ENCODE results near the gene RUSF1.
"Not testable (repeated sequence)": the region's sequence is repeated elsewhere in the genome, so short reads cannot be mapped to it uniquely, and the experiment has no call there.

Gene RUSF1

DNA sequence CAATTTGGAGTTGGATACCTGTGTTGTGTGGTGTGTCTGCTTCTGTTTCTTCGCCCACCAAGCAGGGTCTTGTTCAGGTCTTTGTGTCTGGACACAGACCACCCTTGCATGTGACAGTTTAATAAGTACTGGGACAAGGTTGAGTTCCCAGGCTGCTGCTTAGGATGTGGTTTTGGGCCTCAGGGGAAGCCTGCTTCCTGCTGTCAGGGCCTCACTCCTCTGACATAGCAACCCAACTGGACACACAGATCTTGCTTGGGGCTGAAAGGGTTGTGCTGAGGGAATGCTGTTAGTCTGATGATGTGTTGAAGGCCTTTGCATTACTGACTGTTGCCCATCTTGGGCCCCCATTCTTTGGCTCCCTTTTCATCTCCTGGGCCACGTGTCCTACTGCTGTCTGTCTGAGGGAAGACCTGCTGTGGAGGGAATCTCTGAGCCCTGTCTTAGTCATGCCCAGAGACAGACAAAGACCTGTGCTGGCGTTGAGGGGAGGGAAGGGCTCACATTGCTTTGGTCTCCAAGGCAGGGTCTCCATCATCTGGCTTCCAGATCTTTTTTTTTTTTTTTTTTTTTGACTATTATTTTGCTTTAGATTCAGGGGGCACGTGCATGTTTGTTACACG, 40.9 kb downstream of the RUSF1 start:
- no peak for DNase-seq

DNA sequence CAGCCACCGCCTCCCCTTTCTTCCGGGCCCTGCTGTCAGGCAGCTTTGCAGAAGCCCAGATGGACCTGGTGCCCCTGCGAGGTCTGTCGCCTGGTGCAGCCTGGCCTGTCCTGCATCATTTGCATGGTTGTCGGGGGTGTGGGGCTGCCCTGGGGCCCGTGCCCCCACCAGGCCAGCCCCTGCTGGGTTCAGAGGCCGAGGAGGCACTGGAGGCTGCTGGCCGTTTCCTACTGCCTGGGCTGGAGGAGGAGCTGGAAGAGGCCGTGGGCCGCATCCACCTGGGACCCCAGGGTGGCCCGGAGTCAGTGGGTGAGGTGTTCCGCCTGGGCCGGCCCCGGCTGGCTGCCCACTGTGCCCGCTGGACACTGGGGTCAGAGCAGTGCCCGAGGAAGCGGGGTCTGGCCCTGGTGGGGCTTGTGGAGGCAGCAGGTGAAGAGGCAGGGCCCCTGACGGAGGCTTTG, 41.8 kb downstream of the RUSF1 start:
- no peak for DNase-seq

DNA sequence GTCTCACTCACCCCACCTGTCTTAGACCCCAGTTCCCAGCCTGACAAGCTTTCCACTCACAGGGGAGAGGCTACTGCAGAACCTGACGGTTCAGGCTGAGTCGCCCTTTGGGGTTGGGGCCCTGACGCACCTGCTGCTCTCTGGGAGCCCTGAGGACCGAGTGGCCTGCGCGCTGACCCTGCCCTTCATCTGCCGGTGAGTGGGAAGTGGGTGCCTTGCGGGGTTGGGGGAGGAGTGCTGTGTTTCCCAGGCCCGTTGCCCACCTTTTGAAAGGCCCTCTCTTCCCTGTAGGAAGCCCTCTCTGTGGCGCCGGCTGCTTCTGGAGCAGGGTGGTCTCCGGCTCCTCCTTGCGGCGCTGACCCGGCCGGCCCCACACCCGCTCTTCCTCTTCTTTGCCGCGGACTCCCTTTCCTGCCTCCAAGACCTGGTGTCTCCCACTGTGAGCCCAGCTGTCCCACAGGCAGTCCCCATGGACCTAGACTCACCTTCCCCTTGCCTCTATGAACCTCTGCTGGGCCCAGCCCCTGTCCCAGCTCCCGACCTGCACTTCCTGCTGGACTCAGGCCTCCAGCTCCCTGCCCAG, 42.3 kb downstream of the RUSF1 start:
- no peak for DNase-seq

DNA sequence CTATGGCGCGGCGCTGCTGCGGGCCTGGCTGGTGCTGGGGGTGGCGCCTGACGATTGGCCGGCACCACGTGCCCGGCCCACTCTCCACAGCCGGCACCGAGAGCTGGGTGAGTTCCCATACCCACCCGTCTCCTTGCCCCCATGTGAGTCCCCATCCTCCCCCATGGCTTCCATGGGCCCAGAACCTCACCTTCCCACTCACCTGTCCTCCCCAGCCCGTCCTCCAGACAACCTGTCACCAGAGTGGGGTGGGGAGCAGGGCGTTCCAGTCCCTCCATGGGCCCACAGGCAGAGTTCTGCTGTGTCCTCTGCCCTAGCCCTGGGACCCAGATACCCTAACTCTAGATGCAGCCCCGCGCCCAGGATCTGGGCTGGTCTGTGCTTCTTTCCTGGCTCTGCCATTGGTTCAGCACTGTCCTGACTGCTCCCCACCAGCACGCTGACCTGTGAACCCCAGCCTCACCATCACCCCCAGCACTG, 43.4 kb downstream of the RUSF1 start:
- DNase-seq = no peak

DNA sequence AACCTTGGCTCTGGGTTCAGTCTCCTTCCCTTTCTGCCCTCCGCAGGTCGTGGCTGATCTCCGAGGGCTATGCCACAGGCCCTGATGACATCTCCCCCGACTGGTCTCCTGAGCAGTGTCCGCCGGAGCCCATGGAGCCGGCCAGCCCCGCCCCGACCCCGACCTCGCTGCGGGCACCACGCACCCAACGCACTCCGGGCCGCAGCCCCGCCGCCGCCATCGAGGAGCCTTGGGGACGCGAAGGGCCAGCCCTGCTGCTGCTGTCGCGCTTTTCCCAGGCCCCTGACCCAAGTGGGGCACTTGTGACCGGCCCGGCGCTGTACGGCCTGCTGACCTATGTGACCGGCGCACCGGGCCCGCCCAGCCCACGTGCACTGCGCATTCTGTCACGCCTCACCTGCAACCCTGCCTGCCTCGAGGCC, 43.8 kb downstream of the RUSF1 start:
- no peak for DNase-seq

DNA sequence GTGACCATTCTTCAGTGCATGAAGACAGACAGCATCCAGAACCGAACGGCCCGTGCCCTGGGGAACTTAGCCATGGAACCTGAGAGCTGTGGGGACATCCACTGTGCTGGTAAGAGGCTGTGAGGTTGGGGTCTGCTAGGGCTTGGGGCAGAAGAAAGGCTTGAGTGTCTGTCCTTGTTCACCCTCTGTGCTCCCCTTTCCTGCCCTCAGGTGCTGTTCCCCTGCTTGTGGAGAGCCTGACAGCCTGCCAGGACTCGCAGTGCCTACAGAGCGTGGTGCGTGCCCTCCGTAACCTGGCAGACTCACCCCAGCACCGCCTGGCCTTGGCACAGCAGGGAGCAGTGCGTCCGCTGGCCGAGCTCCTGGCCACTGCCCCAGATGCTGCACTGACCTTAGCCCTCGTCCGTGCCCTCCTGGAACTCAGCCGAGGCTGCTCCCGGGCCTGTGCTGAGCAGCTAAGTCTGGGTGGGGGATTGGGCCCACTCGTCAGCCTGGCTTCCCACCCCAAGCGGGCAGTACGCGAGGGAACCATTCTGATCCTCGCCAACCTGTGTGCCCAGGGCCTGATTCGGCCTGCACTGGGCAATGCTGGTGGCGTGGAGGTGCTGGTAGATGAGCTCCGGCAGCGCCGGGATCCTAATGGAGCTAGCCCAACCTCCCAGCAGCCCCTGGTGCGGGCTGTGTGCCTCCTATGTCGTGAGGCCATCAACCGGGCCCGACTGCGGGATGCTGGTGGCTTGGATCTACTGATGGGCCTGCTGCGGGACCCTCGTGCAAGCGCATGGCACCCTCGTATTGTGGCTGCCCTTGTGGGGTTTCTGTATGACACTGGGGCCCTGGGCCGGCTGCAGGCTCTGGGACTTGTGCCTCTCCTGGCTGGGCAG, 46.0 kb downstream of the RUSF1 start:
- no peak for DNase-seq

DNA sequence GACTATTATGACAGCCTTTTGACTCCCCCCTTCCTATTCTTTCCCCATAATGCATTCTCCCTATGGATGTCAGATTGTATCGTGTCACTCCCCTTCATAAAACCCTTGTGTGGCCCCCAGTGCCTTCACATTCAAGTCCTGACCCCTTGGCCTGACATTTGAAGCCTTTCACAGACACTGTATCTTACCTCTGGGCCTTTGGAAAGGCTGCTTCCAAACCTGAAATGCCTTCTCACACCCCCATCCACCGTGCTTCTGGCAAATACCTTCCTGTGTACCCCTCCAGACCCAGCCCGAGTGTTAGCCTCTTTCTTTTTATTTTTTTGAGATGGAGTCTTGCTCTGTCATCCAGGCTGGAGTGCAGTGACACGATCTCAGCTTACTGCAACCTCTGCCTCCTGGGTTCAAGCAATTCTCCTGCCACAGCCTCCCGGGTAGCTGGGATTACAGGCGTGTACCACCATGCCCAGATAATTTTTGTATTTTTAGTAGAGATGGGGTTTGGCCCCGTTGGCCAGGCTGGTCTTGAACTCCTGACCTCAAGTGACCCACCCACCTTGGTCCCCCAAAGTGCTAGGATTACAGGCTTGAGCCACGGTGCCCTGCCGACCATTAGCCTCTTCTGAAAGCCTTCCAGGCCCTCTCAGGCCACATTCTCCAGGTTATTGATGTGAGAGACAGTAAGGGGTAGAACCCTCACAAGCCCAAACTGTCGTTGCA, 46.8 kb downstream of the RUSF1 start:
- no peak for DNase-seq

DNA sequence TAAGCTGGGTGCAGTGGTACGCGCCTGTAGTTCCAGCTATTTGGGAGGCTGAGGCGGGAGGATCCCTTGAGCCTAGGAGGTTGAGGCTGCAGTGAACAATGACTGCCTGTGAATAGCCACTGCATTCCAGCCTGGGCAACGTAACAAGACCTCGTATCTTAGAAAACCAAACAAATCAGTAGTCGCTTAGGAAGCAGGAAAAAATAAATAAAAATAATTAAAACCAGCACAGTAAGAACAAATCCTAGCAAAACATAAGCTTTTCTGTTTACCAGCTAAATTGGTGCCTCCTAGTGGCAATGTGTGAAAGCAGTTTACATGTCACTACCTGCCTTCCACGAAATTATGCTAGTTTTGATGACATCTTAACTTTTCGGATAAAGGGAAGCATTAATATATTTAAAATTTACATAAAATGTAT, 47.6 kb downstream of the RUSF1 start:
- DNase-seq = no peak

DNA sequence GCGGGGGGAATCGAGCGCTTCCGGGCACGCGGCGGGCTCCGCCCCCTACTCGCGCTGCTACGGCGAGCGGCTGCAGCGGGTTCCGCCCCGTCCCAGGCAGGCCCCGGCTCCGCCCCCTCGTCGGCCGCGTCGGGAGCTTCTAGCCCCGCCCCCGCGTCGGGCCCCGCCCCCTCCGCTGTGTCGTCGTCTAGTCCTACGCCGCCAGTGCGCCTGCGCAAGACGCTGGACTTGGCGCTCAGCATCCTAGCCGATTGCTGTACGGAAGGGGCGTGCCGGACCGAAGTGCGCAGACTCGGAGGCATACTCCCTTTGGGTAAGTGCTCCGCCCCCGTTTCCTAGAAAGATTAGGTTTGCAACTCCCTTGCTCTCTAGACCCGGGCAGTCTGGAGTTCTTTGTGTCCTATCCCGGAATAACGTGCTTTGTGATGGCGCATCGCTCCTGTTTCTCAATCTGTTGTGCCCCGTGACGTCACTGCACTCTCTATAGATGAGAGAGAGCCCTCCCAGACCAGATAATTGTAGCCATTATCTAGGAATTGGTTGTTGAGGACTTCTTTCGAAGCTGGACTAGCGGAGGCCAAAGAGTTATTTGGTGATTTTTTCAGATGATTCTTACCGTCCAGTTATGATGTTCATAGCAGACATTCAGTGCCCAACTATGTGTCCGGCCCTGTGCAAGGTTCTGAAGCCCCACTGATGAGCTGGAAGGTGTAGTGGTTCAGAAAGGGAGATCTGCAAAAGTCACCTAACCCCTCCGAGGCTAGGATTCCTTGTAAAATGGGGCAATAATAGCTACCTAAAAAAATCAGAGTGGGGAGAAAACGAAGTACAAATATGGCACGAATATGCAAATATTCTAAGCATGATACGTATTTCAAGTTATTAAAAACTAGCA, 48.3 kb downstream of the RUSF1 start:
- peak; percentile 100 for DNase-seq

DNA sequence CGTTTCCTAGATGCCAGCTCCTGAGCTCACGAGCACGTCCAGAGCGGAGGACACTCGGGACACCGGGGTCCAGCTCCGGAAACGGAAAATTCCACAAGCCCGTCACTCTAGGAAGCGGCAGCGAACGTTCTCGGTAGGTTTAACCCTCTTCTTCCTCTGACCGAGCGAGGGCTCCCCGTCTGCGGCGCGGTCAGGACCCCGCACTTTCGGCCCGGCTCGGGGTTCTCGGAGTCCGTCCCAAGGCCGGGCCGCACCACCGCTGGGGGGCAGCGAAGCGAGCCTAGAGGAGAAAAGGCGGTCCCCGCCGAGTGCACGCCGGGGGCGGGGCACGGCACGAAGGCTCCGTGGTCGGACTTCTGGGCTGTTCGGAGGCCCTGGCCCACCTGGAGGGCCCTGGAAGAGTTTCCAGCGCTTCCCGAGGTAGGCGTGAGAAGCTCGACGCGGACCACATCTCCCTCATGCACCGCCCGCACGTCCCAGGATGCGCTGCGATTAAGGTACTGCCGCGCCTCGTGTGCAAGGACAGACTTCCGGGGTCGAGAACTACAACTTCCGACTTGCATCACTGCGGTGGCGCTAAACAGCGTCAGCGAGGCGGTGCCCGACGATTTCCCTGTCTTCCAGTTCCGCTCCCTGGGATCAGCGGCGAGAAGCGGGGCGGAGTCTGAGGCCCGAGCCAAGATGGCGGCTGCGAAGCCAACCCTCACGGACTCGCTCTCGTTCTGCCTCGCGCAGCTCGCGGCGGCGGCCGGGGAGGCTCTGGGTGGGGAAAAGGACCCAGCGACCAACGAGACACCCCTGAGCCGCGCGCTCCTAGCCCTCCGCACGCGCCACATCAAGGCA, 49.1 kb downstream of the RUSF1 start, which contains the start of gene ARMC5:
Gene ARMC5, plus strand, starts transcription at position 658 of the 843 bp plus-strand sequence. Its CDS starts 24 bp downstream, at position 682.
- peak; percentile 96 for DNase-seq

DNA sequence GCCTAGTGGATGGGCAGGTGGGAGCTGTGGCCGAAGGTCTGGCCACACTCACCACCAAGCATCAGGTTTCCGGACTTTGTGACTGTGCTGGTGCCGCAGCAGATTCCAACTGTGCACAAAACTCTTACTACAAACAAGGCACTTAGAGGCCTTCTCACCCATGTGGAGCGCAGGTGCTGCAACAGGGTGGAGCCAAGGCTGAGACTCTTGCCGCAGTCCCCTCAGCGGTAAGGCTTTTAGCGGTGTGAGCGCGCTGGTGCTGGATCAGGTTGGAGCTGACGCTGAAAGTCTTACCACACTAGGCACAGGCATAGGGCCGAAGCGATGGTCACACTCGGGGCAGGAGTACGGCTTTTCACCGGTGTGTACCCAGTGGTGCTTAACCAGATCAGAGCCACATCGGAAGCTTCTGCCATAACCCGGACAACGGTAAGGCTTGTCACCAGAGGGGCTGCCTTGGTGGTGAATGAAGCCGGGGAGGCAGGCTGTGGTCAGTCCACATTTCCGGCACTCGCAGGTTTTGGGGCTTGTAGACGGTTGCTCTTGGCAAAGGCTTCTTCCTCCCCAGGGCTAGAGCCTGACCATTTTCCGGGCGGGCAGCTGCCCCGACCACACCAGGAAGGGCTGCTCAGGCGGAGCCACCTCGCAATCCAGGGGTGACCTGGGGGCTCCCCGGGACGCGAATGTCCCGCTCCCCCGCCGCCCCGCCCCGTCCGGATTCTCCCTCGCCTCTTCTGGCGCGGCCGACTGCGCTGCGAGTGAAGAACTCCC, 49.9 kb downstream of the RUSF1 start:
- DNase-seq = peak; percentile 53

DNA sequence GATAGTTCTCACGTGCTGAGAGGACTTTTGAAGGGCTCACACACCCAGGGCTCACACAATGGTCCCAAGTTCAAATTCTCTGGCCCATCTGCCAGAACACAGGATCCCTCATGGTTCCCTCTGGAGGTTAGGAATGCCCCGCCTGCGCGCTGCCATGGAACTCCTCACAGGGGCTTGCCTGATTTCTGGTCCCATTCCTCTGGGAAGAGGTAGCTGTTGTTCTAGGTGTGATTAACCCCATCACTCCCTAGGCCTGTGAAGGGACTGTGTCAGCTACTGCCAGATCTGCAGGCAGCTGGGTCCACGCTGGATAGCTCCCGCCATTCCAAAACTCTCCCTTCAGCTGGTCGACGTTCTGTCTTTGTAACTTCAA, 51.2 kb downstream of the RUSF1 start:
- DNase-seq = no peak

DNA sequence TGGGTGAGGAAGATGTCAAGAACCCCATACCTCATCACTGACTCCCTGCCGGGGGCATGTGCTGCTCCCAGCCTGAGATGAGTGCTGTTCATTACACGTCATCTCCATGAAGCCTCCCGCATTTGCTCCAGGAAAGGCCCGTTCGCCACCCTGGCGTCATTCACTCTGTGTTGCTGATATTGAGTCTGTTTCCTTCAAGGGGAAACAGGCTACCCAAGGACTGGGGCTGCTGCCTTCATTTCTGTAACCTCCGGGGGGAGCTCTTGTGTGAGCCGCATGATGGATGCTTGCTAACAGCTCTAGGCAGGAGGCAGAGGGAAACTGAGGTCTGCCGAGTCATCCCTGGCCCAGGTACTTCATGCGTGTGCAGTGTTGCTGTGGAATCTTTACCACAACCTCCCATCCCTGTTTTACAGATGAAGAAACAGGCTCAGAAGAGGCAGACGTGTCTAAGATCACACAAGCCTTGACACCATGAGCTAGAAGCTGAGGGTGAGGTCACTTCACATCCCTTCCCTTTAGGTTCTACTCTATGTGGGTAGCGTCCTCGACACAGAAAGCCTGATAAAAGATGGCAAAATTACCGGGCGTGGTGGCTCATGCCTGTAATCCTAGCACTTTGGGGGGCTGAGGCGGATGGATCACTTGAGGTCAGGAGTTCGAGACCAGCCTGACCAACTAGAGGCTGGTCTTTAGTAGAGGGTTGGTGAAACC, 52.4 kb downstream of the RUSF1 start:
- no peak for DNase-seq

DNA sequence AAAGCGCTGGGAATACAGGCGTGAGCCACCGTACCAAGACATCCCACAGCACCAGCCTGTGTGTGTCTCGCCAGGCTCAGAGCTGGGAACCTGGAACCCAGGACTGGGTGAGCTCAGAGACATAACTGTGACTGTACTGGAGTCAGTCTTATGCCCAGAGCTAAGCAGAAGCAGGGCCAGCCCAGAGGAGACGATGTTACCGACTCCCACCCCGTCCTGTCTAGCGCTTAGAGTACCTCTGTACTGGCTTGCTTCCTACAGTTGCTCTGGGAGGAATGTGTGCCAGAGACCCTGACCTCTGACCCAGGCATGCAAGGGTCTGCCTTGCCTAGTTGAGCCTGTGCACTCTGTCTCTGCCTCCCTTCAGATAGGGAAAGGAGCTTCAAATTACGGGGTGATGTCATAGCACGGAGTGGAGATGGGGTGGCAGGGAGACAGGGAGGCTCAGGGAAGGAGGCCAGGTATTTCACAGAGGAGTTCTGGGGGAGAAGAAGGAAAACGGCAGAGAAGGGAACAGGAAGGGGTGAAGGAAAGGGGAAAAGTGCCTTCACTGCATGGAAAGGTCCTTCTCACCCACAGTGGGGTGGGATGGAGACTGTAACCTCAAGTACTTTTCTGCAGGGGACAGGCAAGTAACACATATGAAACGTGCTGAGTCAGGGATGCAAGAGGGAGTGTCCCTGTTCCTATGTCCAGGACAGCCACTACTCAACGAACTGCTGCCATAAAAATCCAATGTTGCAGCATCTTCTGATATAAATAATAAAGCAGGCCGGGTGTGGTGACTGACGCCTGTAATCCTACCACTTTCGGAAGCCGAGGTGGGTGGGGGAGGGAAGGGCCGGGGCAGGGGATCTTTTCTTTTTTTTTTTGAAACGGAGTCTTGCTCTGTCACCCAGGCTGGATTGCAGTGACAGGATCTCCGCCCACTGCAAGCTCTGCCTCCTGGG, 54.7 kb downstream of the RUSF1 start:
- no peak for DNase-seq

DNA sequence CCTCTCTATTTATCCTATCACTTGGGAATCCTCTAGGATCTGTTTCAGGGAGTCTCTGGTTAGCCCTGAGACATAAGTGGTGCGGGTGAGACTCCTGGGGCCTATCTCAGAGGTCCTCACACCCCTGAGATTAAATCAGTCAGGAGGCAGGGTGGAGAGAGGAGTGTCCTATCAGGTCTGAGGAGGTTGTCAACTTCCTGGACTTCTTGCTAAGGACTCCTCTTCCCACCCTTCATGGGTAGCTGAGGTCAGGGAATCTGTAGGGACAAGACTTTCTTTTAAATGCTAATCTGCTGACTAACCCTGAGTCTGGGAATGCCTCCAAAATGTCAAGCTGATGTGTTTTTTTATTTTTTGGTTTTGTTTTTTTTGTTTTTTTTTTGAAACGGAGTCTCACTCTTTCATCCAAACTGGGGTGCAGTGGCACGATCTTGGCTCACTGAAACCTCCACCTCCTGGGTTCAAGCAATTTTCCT, 55.5 kb downstream of the RUSF1 start:
- DNase-seq = no peak

DNA sequence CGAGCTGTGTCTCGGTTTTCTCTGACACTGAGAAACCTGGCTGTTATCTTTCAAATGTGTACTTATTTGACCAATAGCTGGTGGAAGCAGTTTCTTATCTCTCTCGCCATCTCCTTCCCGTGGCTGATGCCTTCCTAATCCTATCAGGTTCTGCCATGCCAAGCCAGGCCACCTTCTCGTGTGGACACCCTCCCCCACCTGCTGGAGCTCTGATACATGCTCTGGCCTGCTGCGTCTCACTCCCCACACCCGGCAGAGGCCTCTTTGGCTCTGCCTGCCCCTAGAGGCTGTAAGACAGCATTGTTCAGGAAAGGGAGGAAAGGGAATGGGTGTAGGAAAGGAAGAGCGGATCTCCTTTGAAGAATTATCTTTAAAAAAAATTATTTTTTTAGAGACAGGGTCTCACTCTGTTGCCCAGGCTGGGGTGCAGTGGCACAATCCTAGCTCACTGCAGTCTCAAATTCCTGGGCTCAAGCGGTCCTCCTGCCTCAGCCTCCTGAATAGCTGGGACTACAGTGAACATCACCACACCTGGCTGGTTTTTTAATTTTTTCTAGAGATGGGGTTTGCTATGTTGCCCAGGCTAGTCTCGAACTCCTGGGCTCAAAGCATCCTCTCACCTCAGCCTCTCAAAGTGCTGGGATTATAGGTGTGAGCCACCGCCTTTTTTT, 56.4 kb downstream of the RUSF1 start:
- no peak for DNase-seq

DNA sequence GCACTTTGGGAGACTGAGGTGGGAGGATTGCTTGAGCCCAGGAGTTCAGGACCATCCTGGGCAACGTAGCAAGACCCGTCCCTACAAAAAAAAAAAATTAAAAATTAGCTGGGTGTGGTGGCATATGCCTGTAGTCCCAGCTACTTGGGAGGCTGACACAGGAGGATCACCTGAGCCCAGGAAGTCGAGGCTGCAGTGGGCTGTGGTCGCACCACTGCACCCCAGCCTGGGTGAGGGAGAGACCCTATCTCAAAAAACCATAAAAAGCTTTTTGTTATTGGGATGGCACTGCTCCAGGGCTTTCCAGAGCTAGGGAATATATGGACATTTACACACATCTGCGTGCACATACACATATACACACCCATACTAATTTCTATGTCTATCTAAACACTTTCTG, 57.0 kb downstream of the RUSF1 start:
- DNase-seq = no peak

DNA sequence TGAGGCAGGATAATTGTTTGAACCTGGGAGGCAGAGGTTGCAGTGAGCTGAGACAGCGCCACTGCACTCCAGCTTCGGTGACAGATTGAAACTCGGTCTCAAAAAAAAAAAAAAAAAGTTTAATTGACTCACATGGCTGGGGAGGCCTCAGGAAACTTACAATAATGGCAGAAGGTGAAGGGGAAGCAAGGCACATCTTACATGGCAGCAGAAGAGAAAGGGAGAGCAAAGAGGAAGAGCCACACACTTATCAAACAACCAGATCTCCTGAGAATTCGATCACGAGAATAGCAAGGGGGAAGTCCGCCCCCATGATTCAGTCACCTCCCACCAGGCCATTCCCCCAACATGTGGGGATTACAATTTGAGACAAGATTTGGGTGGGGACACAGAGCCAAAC, 62.3 kb downstream of the RUSF1 start:
- not testable (repeated sequence) for DNase-seq
